ENCODE results near the gene BMPR1A. TPM values are rescaled to one million over a fixed set of nuclear protein-coding genes. Genes with fewer than 3 reads are reported as not detected.

Gene BMPR1A
- total and polyA plus RNA-seq, 4 donors, result 2.2 to 16.0 (median 8.9) TPM

DNA sequence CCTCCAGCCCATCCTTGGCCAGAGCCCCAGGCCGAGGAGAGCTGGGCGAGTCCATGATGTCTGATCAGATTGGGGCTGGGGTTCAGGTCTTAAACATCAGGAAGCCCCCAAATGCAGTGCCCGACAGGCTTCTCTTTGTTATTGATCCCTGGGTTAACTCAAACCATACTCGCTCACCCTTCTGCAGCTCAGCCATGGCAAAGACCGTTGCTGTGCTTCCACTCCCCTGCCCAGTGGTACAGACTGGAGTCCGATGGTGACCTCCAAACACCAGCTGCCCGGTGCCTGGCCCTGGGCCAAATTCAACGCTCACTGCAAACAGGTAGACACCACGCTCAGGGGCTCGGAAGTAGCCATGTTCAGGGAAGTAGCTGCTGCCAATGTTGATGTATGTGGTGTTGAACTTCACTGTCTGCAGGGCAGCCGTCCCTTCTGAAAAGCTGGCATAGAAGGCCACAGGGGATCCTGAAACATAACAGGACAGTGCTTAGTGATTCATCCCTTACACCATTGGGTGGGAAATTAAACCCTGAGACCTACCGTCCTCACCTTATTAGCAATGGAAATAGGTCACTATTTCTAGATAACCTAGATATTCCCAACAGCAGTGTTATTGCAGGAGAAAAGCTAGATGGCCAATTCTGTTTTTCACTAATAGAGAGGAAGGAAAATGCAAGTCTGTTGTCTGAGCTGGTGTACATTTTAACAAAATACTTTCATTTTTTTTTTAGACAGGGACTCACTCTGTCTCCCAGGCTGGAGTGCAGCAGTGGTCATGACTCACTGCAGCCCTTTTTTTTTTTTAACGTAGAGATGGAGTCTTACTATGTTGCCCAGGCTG, 180.5 kb downstream of the BMPR1A start:
- DNase-seq (ENCODE audit: low spot score), result no peak
- H3K9me3 ChIP-seq (ENCODE audit: control insufficient read depth in 4 of 4, low read length in 3 of 4), result no peaks in the 10 kb centered on the region
- H3K27me3 ChIP-seq (ENCODE audit: control insufficient read depth in 4 of 4, insufficient read depth in 4 of 4, low read length in 3 of 4), result no peaks in the 10 kb centered on the region
- WGBS, result 62% methylated on average over 13 of the region's 13 CpGs
- TF ChIP-seq FOXA2 (IDR thresholded peaks at IDR 0.05) (no peak), TAF1 (conservative IDR thresholded peaks at IDR 0.05) (no peak), NR2F2 (IDR thresholded peaks at IDR 0.05) (no peak)
- H3K27ac ChIP-seq (ENCODE audit: low read depth in 1 of 2, low read length in 2 of 2), result no peak overlapping the region
- peaks cover 3 to 25% (median 10%) of the 10 kb centered on the region in 4 donors for H3K4me1 ChIP-seq (ENCODE audit: control insufficient read depth in 4 of 4, insufficient read depth in 4 of 4, low read length in 3 of 4)
- no peaks in the 10 kb centered on the region for H3K36me3 ChIP-seq (ENCODE audit: control insufficient read depth in 4 of 4, insufficient read depth in 3 of 4, low read depth in 1 of 4, low read length in 3 of 4)
- no peak overlapping the region for H3K9ac ChIP-seq (ENCODE audit: low read depth in 1 of 2, low read length in 2 of 2)
- no peak overlapping the region for H3K4me3 ChIP-seq (ENCODE audit: low read depth in 1 of 3, low read length in 3 of 3)

DNA sequence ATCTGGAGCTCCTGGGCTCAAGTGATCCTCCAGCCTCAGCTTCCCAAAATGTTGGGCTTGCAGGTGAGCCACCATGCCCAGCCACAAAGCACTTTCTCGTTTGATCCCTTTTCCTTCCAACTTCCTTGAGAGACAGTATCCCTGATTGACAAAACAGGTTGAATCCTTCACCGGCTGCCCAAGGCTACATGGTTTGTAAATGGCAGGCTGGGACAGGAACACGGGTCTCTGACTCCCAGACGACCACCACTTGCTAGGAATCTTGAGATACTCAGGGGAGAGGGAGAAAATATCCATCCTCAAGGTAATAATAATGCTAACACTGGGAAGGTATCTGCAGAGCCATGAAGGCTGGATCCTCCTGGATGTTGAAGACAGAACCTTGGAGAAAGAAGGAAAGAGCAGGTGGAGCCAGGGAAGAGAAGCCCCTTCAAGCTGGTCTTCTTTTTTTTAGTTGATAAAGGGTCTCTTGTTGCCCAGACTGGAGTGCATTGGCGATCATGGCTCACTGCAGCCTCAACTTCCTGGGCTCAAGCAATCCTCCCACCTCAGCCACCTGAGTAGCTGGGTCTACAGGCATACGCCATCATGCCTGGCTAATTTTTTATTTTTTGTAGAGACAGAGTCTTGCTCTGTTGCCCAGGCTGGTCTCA, 181.2 kb downstream of the BMPR1A start:
- 83% methylated on average over 6 of the region's 6 CpGs for WGBS

More for the DNA sequence above, 181.2 kb downstream of the BMPR1A start:
- DNase-seq (ENCODE audit: low spot score), result no peak
- Histone ChIP-seq H3K4me3 (ENCODE audit: low read depth in 1 of 3, low read length in 3 of 3) (no peak overlapping the region), H3K27me3 (ENCODE audit: control insufficient read depth in 4 of 4, insufficient read depth in 4 of 4, low read length in 3 of 4) (no peaks in the 10 kb centered on the region), H3K27ac (ENCODE audit: low read depth in 1 of 2, low read length in 2 of 2) (no peak overlapping the region), H3K4me1 (ENCODE audit: control insufficient read depth in 4 of 4, insufficient read depth in 4 of 4, low read length in 3 of 4) (peaks cover 0 to 22% (median 12%) of the 10 kb centered on the region in 4 donors), H3K36me3 (ENCODE audit: control insufficient read depth in 4 of 4, insufficient read depth in 3 of 4, low read depth in 1 of 4, low read length in 3 of 4) (no peaks in the 10 kb centered on the region), H3K9ac (ENCODE audit: low read depth in 1 of 2, low read length in 2 of 2) (no peak overlapping the region), H3K9me3 (ENCODE audit: control insufficient read depth in 4 of 4, low read length in 3 of 4) (no peaks in the 10 kb centered on the region)
- TF ChIP-seq EGR1 (IDR thresholded peaks at IDR 0.05; ENCODE audit: low read depth in 2 of 2) (no peak), HNF4A (conservative IDR thresholded peaks at IDR 0.05) (no peak), TAF1 (conservative IDR thresholded peaks at IDR 0.05) (no peak), RXRA (IDR thresholded peaks at IDR 0.05) (no peak), JUND (IDR thresholded peaks at IDR 0.05) (no peak), NR2F2 (IDR thresholded peaks at IDR 0.05) (no peak), YY1 (IDR thresholded peaks at IDR 0.05) (no peak), HNF4G (IDR thresholded peaks at IDR 0.05) (no peak), SP1 (IDR thresholded peaks at IDR 0.05) (no peak), RAD21 (IDR thresholded peaks at IDR 0.05) (no peak), FOXA1 (IDR thresholded peaks at IDR 0.05) (no peak), GABPA (IDR thresholded peaks at IDR 0.05 in 1 of 2, conservative IDR thresholded peaks at IDR 0.05 in 1 of 2) (no peak), FOXA2 (IDR thresholded peaks at IDR 0.05) (no peak)
- TF ChIP-seq, protein P1, sequence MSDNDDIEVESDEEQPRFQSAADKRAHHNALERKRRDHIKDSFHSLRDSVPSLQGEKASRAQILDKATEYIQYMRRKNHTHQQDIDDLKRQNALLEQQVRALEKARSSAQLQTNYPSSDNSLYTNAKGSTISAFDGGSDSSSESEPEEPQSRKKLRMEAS (IDR thresholded peaks at IDR 0.05), result no peak
- TF ChIP-seq, protein P2, sequence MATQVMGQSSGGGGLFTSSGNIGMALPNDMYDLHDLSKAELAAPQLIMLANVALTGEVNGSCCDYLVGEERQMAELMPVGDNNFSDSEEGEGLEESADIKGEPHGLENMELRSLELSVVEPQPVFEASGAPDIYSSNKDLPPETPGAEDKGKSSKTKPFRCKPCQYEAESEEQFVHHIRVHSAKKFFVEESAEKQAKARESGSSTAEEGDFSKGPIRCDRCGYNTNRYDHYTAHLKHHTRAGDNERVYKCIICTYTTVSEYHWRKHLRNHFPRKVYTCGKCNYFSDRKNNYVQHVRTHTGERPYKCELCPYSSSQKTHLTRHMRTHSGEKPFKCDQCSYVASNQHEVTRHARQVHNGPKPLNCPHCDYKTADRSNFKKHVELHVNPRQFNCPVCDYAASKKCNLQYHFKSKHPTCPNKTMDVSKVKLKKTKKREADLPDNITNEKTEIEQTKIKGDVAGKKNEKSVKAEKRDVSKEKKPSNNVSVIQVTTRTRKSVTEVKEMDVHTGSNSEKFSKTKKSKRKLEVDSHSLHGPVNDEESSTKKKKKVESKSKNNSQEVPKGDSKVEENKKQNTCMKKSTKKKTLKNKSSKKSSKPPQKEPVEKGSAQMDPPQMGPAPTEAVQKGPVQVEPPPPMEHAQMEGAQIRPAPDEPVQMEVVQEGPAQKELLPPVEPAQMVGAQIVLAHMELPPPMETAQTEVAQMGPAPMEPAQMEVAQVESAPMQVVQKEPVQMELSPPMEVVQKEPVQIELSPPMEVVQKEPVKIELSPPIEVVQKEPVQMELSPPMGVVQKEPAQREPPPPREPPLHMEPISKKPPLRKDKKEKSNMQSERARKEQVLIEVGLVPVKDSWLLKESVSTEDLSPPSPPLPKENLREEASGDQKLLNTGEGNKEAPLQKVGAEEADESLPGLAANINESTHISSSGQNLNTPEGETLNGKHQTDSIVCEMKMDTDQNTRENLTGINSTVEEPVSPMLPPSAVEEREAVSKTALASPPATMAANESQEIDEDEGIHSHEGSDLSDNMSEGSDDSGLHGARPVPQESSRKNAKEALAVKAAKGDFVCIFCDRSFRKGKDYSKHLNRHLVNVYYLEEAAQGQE (IDR thresholded peaks at IDR 0.05), result no peak
- TF ChIP-seq, protein P3, sequence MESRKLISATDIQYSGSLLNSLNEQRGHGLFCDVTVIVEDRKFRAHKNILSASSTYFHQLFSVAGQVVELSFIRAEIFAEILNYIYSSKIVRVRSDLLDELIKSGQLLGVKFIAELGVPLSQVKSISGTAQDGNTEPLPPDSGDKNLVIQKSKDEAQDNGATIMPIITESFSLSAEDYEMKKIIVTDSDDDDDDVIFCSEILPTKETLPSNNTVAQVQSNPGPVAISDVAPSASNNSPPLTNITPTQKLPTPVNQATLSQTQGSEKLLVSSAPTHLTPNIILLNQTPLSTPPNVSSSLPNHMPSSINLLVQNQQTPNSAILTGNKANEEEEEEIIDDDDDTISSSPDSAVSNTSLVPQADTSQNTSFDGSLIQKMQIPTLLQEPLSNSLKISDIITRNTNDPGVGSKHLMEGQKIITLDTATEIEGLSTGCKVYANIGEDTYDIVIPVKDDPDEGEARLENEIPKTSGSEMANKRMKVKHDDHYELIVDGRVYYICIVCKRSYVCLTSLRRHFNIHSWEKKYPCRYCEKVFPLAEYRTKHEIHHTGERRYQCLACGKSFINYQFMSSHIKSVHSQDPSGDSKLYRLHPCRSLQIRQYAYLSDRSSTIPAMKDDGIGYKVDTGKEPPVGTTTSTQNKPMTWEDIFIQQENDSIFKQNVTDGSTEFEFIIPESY (IDR thresholded peaks at IDR 0.05), result no peak
- TF ChIP-seq, protein P4, sequence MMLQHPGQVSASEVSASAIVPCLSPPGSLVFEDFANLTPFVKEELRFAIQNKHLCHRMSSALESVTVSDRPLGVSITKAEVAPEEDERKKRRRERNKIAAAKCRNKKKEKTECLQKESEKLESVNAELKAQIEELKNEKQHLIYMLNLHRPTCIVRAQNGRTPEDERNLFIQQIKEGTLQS (IDR thresholded peaks at IDR 0.05), result no peak
- TF ChIP-seq, protein P5, sequence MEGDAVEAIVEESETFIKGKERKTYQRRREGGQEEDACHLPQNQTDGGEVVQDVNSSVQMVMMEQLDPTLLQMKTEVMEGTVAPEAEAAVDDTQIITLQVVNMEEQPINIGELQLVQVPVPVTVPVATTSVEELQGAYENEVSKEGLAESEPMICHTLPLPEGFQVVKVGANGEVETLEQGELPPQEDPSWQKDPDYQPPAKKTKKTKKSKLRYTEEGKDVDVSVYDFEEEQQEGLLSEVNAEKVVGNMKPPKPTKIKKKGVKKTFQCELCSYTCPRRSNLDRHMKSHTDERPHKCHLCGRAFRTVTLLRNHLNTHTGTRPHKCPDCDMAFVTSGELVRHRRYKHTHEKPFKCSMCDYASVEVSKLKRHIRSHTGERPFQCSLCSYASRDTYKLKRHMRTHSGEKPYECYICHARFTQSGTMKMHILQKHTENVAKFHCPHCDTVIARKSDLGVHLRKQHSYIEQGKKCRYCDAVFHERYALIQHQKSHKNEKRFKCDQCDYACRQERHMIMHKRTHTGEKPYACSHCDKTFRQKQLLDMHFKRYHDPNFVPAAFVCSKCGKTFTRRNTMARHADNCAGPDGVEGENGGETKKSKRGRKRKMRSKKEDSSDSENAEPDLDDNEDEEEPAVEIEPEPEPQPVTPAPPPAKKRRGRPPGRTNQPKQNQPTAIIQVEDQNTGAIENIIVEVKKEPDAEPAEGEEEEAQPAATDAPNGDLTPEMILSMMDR (IDR thresholded peaks at IDR 0.05; ENCODE audit: low read depth, low read length, missing input control), result no peak
